ENCODE results near the gene HNRNPH2.

Gene HNRNPH2

GRCh38 chrX:101415180-101416145 is 7.4 kb downstream of the HNRNPH2 start:
- peak overlapping the region; percentile 19; the same call in 1 of the 2 replicates for H3K27ac ChIP-seq
- peak; percentile 67 for TF ChIP-seq CTCF (conservative IDR thresholded peaks at IDR 0.05)

DNA sequence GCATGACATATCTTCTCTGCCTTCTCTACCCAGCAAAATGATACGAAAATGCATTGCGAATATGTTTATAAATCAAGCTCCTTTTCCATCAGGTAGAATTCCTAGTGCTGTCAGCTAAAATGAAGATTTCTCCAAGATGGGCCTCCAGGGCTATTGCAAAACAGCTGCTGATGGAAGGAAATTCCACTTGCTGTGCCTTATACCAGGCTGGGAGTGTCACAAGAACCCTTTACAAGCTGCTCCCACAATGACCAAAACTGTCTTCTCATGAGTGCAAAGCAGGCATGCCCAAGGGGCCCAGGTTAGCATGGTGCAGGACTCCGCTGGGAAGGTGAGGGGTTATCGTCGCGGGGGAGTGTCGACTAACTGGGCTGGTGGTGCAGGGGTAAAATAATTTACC is 8.7 kb downstream of the HNRNPH2 start:
- TF ChIP-seq CTCF (conservative IDR thresholded peaks at IDR 0.05): no peak
- H3K27ac ChIP-seq: no peak overlapping the region

DNA sequence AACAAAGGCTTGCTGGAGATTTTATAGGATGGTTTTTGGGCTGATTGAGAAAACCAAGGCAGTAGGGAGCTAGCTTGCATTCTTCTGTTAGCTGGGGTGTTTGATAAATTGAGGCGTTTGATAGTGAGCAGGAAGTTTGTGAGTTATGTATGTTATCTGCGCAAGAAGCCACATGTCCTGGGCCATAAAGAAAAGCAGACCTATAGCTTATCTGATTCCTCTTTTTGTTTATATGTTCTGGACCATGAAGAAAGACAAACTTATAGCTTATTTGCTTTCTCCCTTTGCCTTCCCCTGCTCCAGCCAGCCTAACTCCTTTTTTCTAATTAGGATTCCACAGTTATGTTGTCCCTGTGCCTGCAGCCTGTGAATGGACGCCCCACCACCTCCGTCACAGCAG is 9.2 kb downstream of the HNRNPH2 start:
- TF ChIP-seq CTCF (conservative IDR thresholded peaks at IDR 0.05): no peak
- no peak overlapping the region for H3K27ac ChIP-seq

- TF ChIP-seq CTCF (conservative IDR thresholded peaks at IDR 0.05): no peak
- no peak overlapping the region for H3K27ac ChIP-seq
These were observed 10.2 kb downstream of the HNRNPH2 start for GRCh38 chrX:101417981-101418841.

GRCh38 chrX:101419489-101419888 is 11.5 kb downstream of the HNRNPH2 start:
- TF ChIP-seq CTCF (conservative IDR thresholded peaks at IDR 0.05): no peak
- H3K27ac ChIP-seq: no peak overlapping the region

DNA sequence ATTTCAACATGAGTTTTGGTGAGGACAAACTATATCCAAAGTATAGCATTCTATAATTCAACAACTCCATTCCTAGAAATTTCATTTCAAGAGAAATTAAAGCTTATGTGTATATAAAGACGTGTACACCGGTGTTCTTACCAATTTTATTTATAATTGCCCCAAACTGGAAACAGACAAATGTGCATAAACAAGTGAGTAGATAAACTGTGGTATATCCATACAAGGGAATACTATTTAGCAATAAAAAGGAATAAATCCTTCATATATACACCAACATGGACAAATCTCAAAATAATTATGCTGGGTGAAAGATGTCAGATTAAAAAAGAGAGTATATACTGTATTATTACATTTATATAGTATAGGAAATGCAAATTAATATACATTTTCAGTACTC is 19.9 kb downstream of the HNRNPH2 start:
- no peak overlapping the region for H3K27ac ChIP-seq
- TF ChIP-seq CTCF (conservative IDR thresholded peaks at IDR 0.05): no peak

GRCh38 chrX:101429934-101430333 is 21.9 kb downstream of the HNRNPH2 start:
- TF ChIP-seq CTCF (conservative IDR thresholded peaks at IDR 0.05): no peak
- H3K27ac ChIP-seq: no peak overlapping the region

Data from VCaP (cell line).